ENCODE measurements around the gene AKAP10. TPM values are rescaled to one million over a fixed set of nuclear protein-coding genes. Genes with fewer than 3 reads are reported as not detected.
"Not testable (repeated sequence)": the region's sequence is repeated elsewhere in the genome, so short reads cannot be mapped to it uniquely, and the experiment has no call there.

The AKAP10 gene, protein sequence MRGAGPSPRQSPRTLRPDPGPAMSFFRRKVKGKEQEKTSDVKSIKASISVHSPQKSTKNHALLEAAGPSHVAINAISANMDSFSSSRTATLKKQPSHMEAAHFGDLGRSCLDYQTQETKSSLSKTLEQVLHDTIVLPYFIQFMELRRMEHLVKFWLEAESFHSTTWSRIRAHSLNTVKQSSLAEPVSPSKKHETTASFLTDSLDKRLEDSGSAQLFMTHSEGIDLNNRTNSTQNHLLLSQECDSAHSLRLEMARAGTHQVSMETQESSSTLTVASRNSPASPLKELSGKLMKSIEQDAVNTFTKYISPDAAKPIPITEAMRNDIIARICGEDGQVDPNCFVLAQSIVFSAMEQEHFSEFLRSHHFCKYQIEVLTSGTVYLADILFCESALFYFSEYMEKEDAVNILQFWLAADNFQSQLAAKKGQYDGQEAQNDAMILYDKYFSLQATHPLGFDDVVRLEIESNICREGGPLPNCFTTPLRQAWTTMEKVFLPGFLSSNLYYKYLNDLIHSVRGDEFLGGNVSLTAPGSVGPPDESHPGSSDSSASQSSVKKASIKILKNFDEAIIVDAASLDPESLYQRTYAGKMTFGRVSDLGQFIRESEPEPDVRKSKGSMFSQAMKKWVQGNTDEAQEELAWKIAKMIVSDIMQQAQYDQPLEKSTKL
- 10 to 100 TPM; 36.0 to 48.7 TPM for total RNA-seq
- polyA plus RNA-seq: 10 to 100 TPM in 1 of 2 donors, 1 to 10 TPM in 1; 5.8 to 15.3 TPM
- long read RNA-seq, donor 1, full-length matches to known transcripts: 3 of 15 reads
- long read RNA-seq, donor 1, partial matches to known transcripts: 6 of 15 reads
- long read RNA-seq, donor 1, other reads (novel, unspliced or antisense): 6 of 15 reads
- long read RNA-seq, donor 2, full-length matches to known transcripts: 8 of 18 reads
- long read RNA-seq, donor 2, partial matches to known transcripts: 4 of 18 reads
- long read RNA-seq, donor 2, other reads (novel, unspliced or antisense): 6 of 18 reads

DNA sequence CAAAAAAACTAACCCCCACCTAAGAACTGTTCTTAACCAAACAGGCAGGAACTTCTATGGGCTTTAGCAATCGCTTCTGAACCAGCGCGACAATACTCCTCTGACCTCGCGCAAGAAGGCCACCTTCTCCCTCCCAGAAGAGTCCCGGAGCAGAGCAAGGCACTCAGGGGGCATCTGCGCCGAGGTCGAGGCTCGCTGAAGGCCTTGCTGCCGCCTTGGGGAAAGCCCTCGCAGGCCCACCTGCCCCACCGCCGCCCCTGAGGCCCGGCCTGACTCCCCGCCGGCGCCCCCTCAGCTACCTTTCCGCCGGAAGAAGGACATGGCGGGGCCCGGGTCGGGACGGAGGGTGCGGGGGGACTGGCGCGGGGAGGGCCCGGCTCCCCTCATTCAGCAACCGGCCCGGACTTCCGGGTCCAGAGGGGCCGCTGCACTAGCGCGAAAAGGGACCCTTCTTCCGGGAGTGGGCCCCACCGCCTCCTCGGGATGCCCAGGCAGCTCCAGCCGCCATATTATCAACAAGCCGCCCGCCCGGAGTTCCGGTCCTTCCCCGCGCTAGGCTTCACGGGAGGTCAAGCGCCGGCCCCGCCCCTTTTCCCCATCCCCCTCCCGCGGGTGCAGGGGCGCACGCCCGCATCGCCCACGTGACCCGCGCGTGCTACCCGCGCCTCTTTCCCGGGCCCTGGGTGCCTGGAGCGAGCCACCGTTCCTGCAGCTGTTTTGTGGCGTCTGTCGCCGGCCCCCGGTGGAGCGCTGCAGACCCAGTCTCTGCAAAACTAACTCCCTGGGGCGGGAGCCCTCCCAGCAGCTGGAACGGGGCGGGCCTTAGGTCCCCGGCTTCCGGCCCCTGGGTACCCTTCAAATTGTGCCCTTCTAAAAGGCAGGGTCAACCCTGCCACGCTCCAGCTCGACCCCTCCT is at the start of gene AKAP10:
Gene AKAP10, minus strand, starts transcription at position 536 of the 916 bp plus-strand sequence. Its CDS starts 149 bp downstream, at position 387.
- ATAC-seq (ENCODE audit: low FRiP score) (peak; percentile 97), DNase-seq (peak; percentile 97 to 98)
- no peaks in the 10 kb centered on the region for H3K36me3 ChIP-seq (ENCODE audit: control insufficient read depth in 1 of 2, insufficient read depth in 2 of 2, low read length in 1 of 2)
- H3K4me1 ChIP-seq (ENCODE audit: control insufficient read depth in 1 of 2, insufficient read depth in 2 of 2, low read length in 2 of 2): peaks cover 0 to 3% of the 10 kb centered on the region in 2 donors
- H3K4me3 ChIP-seq (ENCODE audit: low read length in 2 of 2): peak within 1 kb of the TSS; percentile 96 to 100
- peak within 1 kb of the TSS; percentile 39 to 83 for H3K27ac ChIP-seq (ENCODE audit: low read depth in 1 of 2, low read length in 2 of 2)
- no peaks in the 10 kb centered on the region for H3K27me3 ChIP-seq (ENCODE audit: control insufficient read depth in 1 of 2, insufficient read depth in 2 of 2, low read length in 1 of 2)
- 0 to 1% methylated on average over 59 to 75 of the region's 75 CpGs for WGBS, 2 donors
- intact Hi-C loops (cut with DNase I): no loop called here
- no peaks in the 10 kb centered on the region for H3K9me3 ChIP-seq (ENCODE audit: control insufficient read depth, low read length)

DNA sequence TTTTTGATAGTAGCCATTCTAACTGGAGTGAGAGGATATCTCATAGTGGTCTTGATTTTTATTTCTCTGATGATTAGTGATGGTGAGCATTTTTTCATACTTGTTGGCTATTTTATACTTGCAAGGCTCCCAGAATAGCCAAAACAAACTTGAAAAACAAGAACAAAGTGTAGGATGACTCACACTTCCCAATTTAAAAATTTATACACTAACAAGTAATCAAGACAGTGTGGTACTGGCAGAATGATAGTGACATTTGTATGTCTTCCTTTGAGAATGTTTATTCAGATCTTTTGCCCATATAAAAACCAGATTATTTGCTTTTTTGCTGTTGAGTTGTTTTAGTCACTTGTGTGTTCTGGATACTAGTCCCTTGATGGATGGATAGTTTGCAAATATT is 49.3 kb upstream of the AKAP10 start:
- no peak for DNase-seq
- peaks cover 0 to 1% of the 10 kb centered on the region in 2 donors for H3K4me1 ChIP-seq (ENCODE audit: control insufficient read depth in 1 of 2, insufficient read depth in 2 of 2, low read length in 2 of 2)
- ATAC-seq (ENCODE audit: low FRiP score): no peak
- no peak overlapping the region for H3K4me3 ChIP-seq (ENCODE audit: low read length in 2 of 2)
- intact Hi-C loops (cut with DNase I): no loop called here
- H3K36me3 ChIP-seq (ENCODE audit: control insufficient read depth in 1 of 2, insufficient read depth in 2 of 2, low read length in 1 of 2): no peaks in the 10 kb centered on the region
- H3K9me3 ChIP-seq (ENCODE audit: control insufficient read depth, low read length): no peaks in the 10 kb centered on the region
- H3K27ac ChIP-seq (ENCODE audit: low read depth in 1 of 2, low read length in 2 of 2): no peak overlapping the region
- no peaks in the 10 kb centered on the region for H3K27me3 ChIP-seq (ENCODE audit: control insufficient read depth in 1 of 2, insufficient read depth in 2 of 2, low read length in 1 of 2)

DNA sequence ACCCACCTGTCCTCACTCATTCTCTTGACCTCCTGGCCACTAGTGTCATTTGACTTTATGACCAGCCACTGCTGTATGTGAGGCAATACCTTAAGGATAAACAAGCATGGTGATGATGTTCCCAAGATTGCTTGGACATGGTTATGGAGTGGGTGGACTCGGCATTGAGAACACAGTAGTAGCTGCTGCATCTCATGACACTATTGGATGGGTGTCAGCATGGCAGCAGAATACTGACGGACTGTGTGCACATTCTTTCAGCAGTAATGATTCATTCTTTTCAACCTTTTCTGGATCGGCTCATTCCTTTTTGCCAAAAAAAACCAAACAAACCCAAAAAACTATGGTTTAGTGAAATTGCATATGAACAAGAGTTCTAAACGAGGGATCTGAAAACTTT is 45.1 kb upstream of the AKAP10 start:
- Histone ChIP-seq H3K4me3 (ENCODE audit: low read length in 2 of 2) (no peak overlapping the region), H3K27ac (ENCODE audit: low read depth in 1 of 2, low read length in 2 of 2) (no peak overlapping the region), H3K9me3 (ENCODE audit: control insufficient read depth, low read length) (no peaks in the 10 kb centered on the region), H3K36me3 (ENCODE audit: control insufficient read depth in 1 of 2, insufficient read depth in 2 of 2, low read length in 1 of 2) (no peaks in the 10 kb centered on the region), H3K27me3 (ENCODE audit: control insufficient read depth in 1 of 2, insufficient read depth in 2 of 2, low read length in 1 of 2) (no peaks in the 10 kb centered on the region), H3K4me1 (ENCODE audit: control insufficient read depth in 1 of 2, insufficient read depth in 2 of 2, low read length in 2 of 2) (peaks cover 0 to 1% of the 10 kb centered on the region in 2 donors)
- intact Hi-C loops (cut with DNase I): no loop called here
- WGBS, 2 donors: 22 to 23% methylated on average over 4 of the region's 4 CpGs
- ATAC-seq (ENCODE audit: low FRiP score) (no peak), DNase-seq (no peak)

DNA sequence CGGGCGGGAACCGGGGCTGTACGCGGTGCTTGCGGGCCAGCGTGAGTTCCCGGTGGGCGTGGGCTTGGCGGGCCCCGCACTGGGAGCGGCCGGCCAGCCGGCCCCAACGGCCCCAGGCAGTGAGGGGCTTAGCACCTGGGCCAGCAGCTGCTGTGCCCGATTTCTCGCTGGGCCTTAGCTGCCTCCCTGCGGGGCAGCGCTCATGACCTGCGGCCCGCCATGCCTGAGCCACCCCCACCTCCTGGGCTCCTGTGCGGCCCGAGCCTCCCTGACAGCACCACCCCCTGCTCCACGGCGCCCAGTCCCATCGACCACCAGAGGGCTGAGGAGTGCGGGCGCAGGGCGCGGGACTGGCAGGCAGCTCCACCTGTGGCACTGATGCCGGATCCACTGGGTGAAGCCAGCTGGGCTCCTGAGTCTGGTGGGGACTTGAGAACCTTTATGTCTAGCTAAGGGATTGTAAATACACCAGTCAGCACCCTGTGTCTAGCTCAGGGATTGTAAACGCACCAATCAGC is 38.9 kb upstream of the AKAP10 start:
- H3K27me3 ChIP-seq (ENCODE audit: control insufficient read depth in 1 of 2, insufficient read depth in 2 of 2, low read length in 1 of 2); H3K27ac ChIP-seq (ENCODE audit: low read depth in 1 of 2, low read length in 2 of 2); H3K36me3 ChIP-seq (ENCODE audit: control insufficient read depth in 1 of 2, insufficient read depth in 2 of 2, low read length in 1 of 2); H3K4me1 ChIP-seq (ENCODE audit: control insufficient read depth in 1 of 2, insufficient read depth in 2 of 2, low read length in 2 of 2); H3K9me3 ChIP-seq (ENCODE audit: control insufficient read depth, low read length); ATAC-seq (ENCODE audit: low FRiP score); intact Hi-C loops (cut with DNase I); H3K4me3 ChIP-seq (ENCODE audit: low read length in 2 of 2); DNase-seq: not testable (repeated sequence)
- 97 to 99% methylated on average over 26 to 32 of the region's 32 CpGs for WGBS, 2 donors

DNA sequence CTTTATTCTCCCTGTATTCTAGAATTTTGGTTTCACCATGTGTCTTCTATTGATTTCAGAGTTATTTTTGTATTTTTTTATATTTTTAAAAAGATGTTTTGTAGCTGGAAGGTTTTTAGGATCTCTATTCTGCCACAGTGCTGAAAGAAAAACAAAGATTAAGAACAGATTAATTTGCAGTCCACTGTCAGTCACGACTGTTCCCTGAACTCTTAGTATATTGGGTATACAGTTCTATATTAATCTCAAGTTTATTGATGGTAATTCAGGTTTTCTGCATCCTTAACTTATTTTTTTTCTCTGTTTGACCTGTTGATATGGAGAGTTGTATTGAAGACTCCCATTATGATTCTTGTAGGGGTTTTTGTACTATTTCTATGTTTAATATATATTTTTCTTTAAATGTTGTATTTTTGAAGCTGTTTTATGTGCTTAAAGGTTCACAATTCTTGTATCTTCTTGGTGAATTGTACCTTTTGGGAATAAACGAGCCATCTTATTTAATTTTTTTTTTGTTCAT is 34.4 kb upstream of the AKAP10 start:
- 51 to 55% methylated on average over 2 of the region's 2 CpGs for WGBS, 2 donors
- Histone ChIP-seq H3K4me1 (ENCODE audit: control insufficient read depth in 1 of 2, insufficient read depth in 2 of 2, low read length in 2 of 2) (no peaks in the 10 kb centered on the region), H3K27me3 (ENCODE audit: control insufficient read depth in 1 of 2, insufficient read depth in 2 of 2, low read length in 1 of 2) (no peaks in the 10 kb centered on the region), H3K27ac (ENCODE audit: low read depth in 1 of 2, low read length in 2 of 2) (no peak overlapping the region), H3K36me3 (ENCODE audit: control insufficient read depth in 1 of 2, insufficient read depth in 2 of 2, low read length in 1 of 2) (no peaks in the 10 kb centered on the region), H3K4me3 (ENCODE audit: low read length in 2 of 2) (no peak overlapping the region), H3K9me3 (ENCODE audit: control insufficient read depth, low read length) (no peaks in the 10 kb centered on the region)
- no peak for ATAC-seq (ENCODE audit: low FRiP score)
- intact Hi-C loops (cut with DNase I): loop anchor here in 1 of 2 donors (5.0 kb wide), 1 partner anchor 50 kb away; no protein-coding TSS in a partner anchor
- DNase-seq: no peak

DNA sequence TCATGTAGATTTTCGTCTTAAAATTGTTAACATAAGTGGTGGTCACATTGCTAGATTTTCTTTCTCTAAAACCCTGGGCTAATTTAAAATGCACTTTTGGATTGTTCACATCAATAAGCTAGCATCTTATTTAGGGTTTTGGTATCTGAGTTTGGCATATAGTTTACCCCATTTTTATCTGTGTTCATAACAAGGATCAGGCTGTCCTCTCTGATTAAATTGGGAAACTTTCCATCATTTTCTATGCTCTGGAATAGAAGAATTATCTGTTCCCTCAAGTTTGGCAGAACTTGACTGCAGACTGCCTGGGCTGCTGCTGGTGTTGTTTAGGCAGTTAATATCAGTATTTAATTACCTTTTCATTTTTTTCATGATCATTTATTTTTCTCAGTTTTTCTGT is 33.3 kb upstream of the AKAP10 start:
- no peaks in the 10 kb centered on the region for H3K36me3 ChIP-seq (ENCODE audit: control insufficient read depth in 1 of 2, insufficient read depth in 2 of 2, low read length in 1 of 2)
- no peak overlapping the region for H3K27ac ChIP-seq (ENCODE audit: low read depth in 1 of 2, low read length in 2 of 2)
- no peaks in the 10 kb centered on the region for H3K27me3 ChIP-seq (ENCODE audit: control insufficient read depth in 1 of 2, insufficient read depth in 2 of 2, low read length in 1 of 2)
- WGBS, 2 donors: 71 to 81% methylated on average over 1 of the region's 1 CpG
- H3K4me3 ChIP-seq (ENCODE audit: low read length in 2 of 2): no peak overlapping the region
- DNase-seq: no peak
- intact Hi-C loops (cut with DNase I): loop anchor here in 1 of 2 donors (5.0 kb wide), 1 partner anchor 51 kb away; no protein-coding TSS in a partner anchor
- no peaks in the 10 kb centered on the region for H3K9me3 ChIP-seq (ENCODE audit: control insufficient read depth, low read length)
- no peaks in the 10 kb centered on the region for H3K4me1 ChIP-seq (ENCODE audit: control insufficient read depth in 1 of 2, insufficient read depth in 2 of 2, low read length in 2 of 2)
- no peak for ATAC-seq (ENCODE audit: low FRiP score)

DNA sequence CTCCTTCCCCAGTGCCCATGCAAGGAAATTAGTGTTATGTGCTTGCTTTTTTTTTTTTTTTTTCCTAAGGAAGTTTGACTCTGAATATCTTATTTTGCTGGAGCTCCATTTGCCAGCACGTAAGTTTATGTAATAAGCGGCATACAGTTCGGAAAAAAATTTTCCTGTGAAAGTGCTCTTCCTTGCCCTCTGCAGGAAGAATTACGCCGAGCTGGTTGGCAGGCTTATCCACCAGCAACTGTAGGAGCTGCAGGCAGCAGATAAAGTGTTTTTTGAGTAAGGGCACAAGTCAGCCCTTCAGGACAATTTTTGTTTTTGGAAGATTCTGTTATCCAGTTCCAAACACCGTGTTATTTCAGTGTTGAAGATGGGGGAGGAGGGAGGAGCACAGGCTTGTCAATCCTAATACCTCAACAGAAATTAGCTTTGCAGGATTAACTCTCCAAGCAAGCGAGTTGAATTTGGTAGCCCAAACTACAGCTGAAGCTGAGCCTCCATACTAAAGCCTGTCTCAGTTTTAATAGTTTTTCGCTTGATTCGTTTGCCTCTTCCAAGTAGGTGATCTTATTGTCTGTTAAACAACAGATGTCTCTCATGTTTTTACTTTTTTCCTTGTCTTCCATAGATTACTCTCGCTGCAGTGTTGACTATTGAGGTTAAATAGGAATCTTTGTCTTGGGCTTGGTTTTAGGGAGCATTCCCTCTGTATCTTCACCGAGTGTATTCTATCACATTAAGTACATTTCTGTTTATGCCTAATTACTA is 32.7 kb upstream of the AKAP10 start:
- Histone ChIP-seq H3K27ac (ENCODE audit: low read depth in 1 of 2, low read length in 2 of 2) (peak overlapping the region in 1 of 2 donors; percentile 33), H3K9me3 (ENCODE audit: control insufficient read depth, low read length) (no peaks in the 10 kb centered on the region), H3K4me3 (ENCODE audit: low read length in 2 of 2) (peak overlapping the region; percentile 51 to 67), H3K4me1 (ENCODE audit: control insufficient read depth in 1 of 2, insufficient read depth in 2 of 2, low read length in 2 of 2) (no peaks in the 10 kb centered on the region), H3K36me3 (ENCODE audit: control insufficient read depth in 1 of 2, insufficient read depth in 2 of 2, low read length in 1 of 2) (no peaks in the 10 kb centered on the region), H3K27me3 (ENCODE audit: control insufficient read depth in 1 of 2, insufficient read depth in 2 of 2, low read length in 1 of 2) (no peaks in the 10 kb centered on the region)
- ATAC-seq (ENCODE audit: low FRiP score): peak; percentile 70
- 28% methylated on average over 11 of the region's 11 CpGs for WGBS, 2 donors
- intact Hi-C loops (cut with DNase I): loop anchor here in 1 of 2 donors (5.0 kb wide), 1 partner anchor 52 kb away; no protein-coding TSS in a partner anchor
- DNase-seq: peak; percentile 65 to 81
